ENCODE results near the gene ZBTB3.
A peak's percentile ranks its signal among the peaks of the same experiment; 100 is the strongest.
"Not testable (repeated sequence)": the region's sequence is repeated elsewhere in the genome, so short reads cannot be mapped to it uniquely, and the experiment has no call there.

ZBTB3 gene

DNA sequence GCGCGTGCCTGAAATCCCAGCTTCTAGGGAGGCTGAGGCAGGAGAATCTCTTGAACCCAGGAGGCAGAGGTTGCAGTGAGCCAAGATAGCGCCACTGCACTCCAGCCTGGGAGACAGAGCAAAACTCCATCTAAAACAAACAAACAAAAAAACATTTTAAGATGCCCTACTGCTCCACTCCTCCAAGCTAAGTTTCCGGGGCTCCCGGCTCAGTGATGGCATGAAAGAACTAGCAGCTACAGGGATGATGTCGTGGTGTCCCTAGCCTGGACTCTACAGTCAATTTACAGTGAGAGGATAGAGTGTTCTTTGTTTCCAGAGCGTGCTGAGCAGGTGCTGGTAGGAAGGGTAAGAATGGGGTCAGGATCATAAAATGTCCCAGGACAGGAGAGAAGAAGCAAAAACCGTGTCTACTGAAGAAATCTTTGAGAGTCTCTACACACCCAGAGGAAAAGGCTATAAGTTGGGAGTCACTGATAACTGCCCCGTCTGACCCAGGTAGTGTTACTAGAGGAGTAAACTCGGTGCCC, 1.2 kb upstream of the ZBTB3 start:
- DNase-seq, result no peak

DNA sequence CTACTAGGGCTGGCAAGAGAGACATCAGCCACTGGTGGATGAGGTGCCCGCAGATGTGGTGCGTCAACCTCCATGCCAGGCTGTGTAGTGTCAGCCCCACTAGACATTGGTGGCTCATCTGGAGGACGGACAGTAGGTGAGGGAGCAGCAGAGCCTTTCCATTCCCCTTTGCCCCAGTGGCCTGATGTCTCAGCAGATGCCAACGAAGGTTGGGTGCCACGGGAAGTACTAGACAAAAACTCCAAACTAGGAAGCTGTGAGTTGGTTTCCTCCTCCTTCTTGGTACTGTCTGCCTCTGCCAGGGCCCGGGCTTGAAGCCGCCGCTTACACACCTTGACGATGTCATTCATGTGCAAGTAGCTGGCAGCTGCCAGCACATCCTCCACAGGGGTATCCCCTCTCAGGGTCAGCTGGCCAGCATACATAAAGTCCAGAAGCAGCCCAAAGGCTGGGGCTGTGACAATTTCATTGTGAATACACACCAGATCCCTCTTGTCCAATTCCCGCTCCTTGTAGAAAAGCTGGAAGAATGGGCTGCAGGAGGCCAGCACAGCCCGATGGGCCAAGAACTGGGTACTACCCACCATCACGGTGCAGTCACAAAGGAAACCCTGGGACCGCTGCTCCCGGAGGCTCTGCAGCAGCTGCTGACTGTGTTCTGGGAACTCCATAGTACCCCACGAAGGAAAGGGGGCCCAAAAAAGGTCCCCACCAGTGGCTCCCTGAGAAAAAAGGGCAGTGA, 795 bp downstream of the ZBTB3 start:
- no peak for DNase-seq

DNA sequence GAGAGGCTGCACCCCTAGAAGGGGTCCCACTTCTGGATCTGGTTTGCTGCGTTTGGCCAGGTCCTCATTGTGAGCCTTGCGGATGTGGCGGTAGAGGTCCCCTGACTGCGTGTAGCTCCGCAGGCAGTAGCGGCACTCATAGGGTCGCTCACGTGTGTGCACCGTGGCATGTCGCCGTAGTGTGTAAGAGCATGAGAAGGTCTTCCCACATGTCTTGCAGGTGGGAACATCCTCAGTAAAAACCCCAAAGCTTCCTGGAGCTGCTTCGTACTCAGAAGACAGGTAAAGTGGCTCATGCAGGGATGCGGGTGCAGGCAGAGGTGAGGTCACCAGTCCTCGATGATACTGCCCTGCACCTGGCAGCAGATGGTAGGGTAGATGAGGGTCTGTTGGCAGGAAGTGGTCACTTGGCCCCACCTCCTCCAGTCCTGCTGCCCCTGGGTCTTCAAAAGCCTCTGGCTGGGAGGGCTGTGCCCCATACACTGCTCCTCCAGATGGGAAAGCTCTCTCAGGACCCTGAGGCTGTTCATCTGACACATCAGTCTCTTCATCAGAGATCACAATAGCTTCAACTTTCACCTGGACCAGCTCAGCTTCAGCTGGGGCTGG, 1.7 kb downstream of the ZBTB3 start:
- DNase-seq, result no peak

DNA sequence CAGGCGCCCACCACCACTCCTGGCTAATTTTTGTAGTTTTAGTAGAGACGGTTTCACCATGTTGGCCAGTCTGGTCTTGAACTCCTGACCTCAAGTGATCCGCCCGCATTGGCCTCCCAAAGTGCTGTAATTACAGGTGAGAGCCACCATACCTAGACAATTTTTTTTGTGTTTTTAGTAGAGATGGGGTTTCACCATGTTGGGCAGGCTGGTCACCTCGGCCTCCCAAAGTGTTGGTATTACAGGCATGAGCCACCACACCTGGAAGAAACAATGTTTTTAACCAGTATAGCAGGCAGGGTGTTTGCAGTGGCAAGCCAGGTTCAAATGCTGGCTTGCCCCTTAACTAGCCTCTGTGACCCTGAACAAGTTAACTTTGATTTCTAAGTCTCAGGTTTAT, 4.0 kb downstream of the ZBTB3 start:
- DNase-seq, result not testable (repeated sequence)

DNA sequence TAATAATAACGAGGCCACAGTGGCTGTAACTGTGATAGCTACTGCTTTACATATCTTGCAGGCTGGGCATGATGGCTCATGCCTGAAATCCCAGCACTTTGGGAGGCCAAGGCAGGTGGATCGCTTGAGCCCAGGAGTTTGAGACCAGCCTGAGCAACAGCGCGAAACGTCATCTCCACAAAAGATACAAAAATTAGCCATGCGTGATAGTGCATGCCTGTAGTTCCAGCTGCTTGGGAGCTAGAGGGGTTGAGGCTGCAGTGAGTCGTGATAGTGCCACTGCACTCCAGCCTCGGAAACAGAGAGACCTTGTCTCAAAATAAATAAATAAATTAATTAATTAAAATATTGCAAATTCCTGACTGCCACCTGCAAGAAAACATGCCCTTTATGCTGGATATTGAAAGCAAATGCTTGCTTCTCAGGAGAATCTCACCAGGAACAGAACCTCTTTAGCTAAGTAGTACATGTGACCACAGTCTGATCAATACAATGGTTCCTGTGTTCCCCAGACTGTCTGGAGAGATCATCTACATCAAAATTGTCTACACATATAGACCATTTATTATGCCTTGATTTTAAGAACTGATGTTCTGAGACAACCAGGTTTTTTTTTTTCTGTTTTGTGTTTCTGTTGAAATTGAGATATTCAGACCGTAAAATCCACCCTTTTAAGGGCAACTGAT, 6.3 kb downstream of the ZBTB3 start:
- DNase-seq, result no peak

DNA sequence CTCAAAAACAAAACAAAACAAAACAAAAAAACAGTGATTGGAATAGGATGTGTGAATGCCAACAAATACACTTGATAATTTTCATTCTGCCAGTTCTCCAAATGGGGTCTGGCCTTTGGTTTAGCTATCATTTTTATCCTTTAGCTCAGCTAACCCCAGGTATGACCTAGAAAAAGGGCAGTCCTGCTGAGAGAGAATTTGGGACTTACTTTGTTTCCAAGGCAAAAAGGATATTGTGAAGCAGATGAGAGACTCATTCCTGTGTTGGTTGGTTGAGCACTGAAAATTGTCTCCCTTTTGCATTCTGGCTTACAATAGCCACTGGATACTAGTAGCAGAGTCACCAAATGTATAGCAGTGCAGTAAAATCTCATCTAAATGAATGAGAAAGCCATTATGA, 16.8 kb downstream of the ZBTB3 start:
- DNase-seq, result no peak

DNA sequence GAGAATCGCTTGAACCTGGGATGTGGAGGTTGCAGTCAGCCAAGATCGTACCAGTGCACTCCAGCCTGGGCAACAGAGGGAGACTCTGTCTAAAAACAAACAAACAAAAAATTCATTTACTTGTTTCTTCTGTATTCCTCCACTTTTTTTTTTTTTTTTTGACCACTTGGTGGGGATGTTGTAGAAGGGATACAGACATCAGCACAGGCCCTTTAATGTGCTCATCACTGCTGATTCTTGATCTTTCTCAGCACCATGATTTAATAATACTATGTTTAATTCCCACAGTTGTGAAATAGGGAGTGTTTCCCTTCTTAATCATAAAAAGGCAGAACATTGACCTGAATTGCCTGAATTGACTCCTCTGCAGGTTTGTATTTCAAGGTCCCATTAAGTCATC, 21.1 kb downstream of the ZBTB3 start:
- peak; percentile 16 for DNase-seq

DNA sequence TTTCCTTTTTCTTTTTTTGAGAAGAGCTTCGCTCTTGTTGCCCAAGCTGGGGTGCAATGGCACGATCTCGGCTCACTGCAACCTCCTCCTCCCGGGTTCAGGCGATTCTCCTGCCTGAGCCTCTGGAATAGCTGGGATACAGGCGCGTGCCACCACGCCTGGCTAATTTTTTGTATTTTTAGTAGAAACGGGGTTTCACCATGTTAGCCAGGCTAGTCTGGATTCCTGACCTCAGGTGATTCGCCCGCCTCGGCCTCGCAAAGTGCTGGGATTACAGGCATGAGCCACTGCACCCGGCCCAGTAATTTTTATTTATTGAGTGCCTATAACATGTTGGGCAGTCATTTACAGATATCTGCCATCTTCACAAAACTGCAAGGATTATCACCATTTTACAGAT, 23.9 kb downstream of the ZBTB3 start:
- DNase-seq, result not testable (repeated sequence)

DNA sequence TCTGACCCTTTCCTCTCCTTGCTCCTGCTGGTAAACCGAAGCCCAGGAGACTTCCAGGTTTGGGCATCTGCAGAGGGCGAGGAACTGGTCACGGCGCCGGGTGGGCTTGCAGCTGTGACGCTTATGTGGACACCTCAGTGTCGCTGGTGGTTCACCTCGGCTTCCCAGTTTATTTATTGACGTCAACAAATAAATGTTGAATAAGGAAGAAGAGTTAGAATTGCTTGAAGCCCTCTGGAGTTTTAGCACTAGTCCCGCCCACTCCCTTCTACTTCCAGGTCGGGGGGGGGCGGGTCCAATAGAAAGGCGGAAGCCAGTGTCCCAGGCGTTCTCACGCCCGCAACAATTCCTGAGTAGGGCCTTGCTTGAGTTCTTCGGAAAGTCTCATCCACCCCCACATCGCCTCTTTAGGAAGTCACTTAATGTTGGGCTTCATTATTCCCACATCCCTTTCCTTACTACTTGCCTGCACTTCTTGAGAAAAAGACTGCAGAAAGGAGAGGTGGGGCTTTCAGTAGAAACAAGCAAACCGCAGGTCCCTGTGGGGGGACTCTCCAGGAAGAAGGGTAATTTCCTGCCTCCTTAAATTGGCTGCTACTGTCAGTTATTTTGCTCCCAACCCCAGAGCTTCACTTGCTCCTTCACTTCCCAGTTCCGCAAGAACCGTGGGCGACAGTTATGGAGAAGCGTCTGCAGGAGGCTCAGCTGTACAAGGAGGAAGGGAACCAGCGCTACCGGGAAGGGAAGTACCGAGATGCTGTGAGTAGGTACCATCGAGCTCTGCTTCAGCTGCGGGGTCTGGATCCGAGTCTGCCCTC, 25.6 kb downstream of the ZBTB3 start, which contains the start of gene TTC9C:
Gene TTC9C (plus strand): TSS at position 316 of the 818 bp plus-strand sequence. CDS start 363 bp downstream, at position 679.
- peak; percentile 67 for DNase-seq

DNA sequence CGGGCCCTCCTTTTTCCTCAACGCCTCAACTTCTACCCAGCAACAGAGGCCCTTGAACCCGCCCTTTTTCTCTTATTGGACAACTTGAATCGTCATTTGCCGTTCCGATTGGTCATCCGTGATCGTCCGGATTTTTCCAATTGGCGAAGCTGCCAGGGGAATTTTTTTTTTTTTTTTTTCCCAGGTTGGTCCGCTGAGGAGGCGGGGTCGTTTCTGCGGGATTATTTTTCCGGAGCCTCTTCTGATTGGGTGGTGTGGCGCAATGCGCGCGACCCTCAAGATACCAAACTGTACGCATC, 26.1 kb downstream of the ZBTB3 start:
- peak; percentile 96 for DNase-seq

DNA sequence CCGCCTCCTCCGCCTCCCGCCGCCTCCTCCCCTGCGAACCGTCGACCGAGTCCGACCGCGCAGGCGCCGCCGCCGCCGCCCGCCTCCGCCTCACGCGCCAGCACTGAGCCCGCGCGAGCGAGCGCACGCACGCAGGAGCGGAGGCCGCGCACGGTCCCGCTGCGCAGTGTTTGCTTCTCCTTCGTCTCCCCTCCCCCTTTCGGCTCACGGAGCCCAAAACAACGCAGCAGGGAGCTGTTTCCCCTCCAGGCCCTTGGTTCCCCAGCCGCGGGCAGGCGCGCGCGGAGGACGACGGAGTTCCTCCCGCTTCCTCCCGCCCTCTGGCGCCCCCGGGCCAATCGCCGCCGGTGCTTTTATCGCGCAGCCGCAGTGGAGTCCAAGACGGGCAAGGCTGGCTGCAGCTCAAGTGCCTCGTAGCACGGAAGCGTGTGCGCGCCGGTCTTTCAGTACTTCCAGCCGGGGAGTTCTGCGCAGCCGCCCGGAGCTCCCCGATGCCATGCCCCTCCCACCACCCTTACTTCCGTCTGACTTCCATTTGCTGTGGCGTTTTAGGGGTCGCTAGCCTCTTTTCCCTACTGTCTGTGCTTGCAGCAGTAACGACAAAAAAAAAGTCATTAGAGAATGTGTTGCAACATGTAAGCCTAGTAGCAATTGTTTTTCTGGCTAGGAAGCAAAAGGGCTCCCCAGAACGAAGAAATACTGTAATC, 26.6 kb downstream of the ZBTB3 start, which contains the start of gene HNRNPUL2:
Gene HNRNPUL2 (minus strand): TSS at position 293 of the 707 bp plus-strand sequence. CDS start 301 bp downstream, outside the sequence.
- DNase-seq, result peak; percentile 94

DNA sequence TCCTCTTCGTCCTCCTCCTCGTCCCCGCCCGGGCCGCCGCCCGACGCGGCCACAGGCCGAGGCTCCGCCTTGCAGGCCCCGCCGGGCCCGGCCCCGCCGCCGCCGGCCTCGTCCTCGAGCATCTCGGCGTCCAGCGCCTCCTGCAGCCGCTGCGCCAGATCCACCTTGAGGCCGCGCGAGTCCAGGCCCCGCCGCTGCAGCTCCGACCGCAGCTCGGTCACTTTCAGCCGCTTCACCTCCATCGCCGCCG, 27.1 kb downstream of the ZBTB3 start:
- no peak for DNase-seq

DNA sequence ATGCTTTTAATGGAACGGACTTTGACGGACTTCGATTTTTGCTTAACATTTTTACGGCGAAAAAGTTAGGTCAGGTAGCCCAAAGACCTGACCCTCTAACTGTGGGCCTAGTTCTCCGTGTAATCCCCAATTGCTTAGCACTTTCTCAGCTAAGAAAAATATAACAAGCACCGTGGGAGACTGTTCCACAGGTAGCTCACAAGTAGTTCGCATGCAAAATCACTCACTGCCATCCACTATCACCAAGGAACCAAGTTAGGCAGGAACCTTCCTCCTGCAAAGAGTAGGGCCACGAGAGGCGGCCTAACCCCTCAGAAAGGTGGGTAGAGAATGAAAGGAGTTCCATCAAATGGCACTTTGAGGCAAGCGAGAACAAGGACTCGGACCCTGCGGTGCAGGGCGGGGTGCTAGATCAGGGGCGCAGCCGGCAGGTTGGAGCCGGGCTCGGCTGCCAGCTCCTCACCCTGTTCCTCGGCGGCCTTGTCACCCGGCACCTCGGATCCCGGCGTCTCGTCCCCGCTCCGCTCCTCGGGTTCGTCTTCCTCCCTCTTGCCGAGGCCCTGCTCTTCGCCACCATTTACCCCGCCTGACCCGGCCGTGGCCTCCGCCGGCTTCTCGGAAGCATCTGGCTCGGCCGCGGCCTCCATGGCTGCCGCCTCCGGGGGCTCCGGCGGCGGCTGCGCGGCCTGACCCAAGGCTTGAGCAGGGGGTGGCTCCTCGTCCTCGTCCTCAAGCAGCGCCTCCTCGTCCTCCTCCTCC, 27.6 kb downstream of the ZBTB3 start:
- DNase-seq, result no peak

DNA sequence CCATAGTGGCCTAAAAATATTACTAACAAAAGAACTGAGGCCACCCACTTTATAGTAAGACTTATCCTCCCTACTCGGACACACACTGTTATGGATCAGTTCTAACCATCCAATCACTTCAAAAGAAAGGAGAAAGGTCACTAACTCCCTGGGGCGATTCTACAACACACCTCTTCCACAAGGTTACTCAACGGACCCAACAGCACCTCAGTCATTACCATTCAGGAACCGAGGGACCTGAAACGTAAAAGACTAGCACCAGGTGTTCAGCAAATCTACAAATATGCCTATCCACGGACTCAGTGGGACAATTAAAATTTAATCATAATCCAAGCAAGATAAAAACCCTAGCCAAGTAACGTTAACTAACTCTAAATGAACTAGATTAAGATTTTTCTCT, 28.3 kb downstream of the ZBTB3 start:
- no peak for DNase-seq

DNA sequence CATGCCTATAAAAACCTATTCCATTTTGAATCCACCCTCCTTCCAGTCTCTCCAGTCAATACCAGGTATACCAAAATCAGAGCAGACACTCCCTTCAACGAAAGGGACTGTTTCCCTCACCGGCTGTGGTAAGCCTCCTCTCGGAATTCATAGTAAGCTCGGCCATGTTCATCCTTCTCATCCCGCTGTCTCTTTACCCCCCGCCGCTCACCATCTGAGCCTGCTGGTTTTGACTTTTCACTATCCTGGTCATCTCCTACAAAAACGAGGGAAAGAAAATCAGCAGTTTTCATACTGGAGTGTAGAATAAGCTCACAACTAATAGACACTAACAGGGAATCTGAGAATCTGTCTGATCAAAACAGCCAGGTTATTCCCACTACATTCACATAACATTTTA, 29.8 kb downstream of the ZBTB3 start:
- DNase-seq, result no peak

DNA sequence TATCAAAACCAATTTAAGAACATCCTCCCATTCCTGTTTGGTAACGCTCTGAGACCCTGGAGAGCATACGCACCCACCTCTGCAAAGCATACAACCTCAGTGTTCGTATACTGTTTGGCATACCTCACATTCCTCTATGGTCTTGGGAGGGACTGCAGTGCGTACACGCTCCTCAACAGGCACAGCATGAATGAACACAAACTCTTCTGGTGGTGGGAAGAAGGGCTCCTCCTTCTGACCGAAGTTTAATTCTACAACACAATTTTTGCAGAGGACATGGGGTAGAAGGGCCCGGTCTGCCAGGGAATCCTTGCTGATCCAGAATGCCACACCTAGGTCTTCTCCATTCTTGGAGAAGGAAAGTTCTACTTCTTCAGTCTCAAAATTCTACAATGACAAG, 32.0 kb downstream of the ZBTB3 start:
- no peak for DNase-seq

DNA sequence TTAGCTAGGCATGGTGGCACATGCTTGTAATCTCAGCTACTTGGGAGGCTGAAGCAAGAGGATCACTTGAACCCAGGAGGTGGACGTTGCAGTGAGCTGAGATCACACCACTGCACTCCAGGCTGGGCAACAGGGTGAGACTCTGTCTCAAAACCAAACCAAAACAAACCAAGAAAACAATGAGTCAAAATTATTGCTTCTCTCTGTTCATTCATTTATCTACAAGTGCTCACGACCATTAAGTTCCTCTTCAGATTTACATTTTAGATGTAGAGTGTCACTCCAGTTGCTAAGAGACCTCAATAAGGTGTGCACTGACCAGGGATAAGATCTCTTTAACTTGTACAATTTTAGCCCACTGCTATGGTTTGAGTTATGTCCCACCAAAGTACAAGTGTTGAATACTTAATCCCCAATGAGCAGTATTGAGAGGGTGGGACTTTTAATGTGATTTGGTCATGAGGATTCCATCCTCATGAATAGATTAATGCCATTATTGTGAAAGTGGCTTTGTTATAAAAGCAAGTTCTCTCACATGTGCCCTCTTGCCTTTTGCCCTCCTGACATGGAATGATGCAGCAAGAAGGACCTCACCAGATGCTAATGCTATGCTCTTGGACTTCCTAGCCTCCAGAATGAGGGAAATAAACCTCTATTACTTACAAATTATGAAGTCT, 34.5 kb downstream of the ZBTB3 start:
- DNase-seq, result no peak

DNA sequence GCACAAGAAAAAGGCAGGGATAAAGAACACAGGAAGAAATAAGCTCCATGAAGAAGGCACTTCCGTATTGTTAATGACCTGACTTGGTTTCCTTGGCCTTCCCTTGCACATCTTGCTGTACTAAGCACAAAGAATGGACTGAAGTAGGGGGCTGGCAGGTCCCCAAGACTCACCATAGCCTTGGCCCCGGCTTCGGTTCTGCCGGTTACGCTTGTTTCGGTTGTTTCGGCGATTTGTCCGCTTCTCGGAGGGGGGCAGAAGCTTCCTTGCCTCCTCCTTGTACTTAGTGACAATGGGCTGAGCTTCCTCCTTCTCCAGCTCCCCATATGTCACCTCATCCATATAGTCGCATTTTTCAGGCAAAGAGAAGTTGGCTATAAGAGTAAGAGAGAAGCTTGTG, 37.1 kb downstream of the ZBTB3 start:
- DNase-seq, result no peak

DNA sequence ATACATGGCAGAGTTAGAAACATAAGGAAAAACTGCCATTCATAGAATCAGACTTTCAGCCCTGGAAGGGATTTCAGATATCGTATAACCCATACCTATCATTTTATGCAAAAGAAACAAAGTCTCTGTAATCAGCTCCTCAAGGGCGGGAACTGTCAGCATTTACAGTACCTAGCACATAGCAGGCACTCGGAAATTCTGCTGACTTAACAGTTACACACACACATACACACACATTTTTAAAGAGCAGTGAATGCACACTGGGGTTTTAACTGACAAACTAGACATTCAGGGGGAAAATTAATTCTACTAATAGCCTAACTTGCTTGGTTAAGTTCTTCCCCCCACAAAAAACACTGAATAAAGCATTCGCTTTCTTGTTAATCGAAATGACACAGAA, 37.8 kb downstream of the ZBTB3 start:
- no peak for DNase-seq

DNA sequence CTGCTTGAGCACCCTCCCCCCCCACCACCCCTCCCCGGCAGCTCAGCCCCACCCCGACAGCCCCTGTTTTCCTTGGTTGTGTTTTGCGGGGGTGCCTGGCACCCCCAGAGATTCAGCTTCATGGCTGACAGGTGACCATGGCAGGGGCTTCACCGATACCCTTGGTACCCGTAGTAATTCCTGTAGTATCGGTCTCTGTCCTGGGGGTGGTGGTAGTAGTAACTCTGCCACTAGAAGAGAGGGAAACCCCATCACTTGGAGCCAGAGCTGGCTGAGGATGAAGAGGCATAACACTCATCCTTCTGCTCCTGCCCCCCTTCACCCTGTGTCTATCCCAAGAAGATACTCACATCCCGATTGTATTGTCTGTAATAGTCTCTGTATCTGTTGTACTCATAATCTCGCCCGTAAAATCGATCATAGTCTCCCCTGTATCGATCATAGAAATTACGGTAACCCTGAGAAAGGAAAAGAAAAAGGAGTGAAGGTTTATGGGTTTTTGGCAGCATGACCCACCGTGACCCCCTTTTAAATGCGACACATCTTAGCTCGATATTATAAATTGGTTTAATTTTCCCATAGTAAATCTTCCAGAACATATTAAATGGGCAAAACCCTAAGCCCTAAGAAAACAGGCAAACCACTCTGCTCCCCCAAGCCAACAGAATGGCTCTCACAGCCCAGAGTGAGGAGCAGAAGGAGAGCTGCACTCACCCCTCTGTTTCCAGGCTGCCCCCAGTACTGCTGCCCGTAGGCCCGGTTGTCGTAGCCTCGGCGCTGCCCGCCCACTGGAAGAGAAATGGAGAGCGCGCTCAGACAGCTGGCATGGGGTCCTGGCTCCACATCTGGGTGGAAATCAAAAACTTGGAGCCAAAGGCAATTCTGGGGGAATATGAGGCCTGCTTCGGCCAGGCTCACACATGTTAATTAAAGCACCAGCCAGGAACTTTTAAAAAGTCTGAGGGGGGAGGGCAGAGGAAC, 38.5 kb downstream of the ZBTB3 start:
- no peak for DNase-seq

Measured in NCI-H1694 (cell line).